NCI-H774 (cell line): ENCODE data around the gene SNCA.

ENCODE experiments used
- DNase-seq: peaks from one replicate; lab custom pipeline; 2025; lab: John Stamatoyannopoulos, UW

Gene SNCA

DNA sequence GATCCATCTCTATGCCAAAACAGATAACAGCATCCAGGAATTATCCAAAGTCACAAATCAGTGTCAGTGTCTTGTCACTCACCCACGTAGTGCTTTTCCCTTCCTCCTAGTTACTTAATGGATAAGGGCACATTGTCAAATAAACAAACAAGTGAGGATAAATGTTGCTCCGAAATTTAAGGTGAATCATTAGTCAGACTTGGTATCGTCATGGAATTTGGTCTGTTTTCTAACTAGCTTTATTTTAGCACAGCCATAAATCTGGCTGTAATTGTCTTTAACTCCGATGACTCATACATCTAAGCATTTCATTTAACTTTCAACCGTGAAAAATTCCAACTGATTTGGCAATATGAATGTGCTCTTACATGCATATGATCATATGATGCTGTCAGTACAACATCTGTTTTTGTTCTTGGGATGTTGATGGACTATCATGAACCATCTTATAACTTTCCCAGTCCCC is 83.3 kb downstream of the SNCA start:
- no peak for DNase-seq

DNA sequence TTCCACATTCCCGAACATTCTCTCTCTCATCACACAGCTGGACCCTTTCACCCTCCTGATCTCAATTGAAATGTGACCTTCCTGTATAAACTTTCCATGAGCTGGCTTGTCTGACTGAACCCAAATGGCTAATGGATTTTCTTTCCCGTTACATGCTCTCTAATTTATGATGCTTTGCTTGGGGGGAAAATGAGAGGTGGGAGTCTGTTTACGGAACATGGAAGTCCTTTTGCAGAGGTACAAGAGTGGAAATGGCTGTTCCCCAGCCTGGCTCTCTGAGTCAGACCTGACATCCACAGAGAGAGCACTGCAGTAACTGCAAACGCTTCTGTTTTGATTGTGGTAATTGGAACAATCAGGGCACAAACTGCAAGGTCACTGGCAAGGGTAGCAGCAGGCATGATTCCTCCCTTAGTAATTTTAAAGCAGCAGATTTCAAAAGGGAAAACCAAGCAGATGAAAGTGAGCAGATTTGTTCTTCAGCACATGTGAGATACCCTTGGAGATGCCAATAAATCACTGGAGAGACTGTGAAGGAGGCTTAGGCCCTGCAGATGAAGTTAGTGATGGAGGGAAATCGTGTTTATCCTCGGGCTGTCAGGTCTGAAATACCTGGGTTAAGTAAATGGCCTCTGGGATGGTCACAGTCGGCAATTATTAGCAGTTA is 83.9 kb downstream of the SNCA start:
- no peak for DNase-seq

GRCh38 chr4:89751416-89751815 is 85.5 kb downstream of the SNCA start:
- no peak for DNase-seq

DNA sequence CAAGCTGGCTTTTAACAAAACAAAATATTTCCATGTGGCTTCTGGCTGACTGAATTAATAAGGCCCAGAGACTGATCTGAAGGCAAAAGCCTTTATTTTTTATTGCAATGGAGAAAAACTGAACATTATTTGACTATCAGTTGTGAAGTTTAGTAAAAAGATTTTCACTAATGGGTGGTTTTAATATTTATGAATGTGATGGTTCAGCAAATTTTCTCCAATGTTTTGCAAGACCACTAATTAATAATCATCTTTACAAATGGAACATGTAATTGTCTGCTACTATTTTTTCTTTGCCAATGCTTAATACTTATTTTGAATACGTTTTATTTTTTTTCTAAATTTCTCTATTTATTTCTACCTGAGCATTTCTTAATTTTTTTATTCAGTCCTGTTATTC is 90.6 kb downstream of the SNCA start:
- no peak for DNase-seq

DNA sequence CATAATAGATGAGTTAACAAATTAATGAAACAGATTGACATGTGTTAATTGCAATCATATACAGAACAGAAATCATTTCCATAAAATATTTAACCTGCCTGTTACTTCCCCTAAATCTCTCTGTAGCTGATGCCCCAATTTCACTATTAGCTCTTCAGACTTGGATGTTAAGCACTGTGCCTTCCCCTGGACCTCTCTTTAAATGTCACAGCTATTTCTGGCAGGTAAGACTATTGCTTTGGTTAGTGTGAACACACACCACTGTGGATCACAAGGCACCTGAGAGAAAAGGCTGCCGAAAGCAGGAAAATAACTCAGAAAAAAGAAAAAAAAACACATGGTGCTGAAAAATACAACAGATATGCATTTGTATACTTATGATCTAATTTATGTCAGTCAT is 91.3 kb downstream of the SNCA start:
- no peak for DNase-seq

DNA sequence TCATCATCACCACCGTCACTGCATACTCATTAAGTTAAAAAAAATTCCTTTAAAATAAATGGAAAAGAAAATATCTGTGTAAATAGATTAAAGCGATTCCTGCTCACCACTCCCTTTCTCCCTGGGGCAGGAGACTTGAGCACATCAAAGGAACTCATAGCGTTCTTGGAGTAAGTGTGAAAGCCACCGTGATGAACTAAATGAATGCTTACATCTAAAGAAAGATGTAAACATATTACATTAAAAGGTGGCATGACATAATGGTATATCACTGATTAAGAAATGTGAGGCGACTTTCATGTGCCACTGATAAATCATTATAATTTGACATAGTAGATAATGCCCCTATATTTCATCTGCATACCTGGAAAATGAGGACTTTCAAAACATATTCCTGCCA is 92.0 kb downstream of the SNCA start:
- no peak for DNase-seq

GRCh38 chr4:89741768-89742167 is 95.2 kb downstream of the SNCA start:
- no peak for DNase-seq

GRCh38 chr4:89739311-89739988 is 97.5 kb downstream of the SNCA start:
- DNase-seq, result no peak

- DNase-seq, result no peak
These were observed 99.1 kb downstream of the SNCA start for GRCh38 chr4:89737888-89738287.

DNA sequence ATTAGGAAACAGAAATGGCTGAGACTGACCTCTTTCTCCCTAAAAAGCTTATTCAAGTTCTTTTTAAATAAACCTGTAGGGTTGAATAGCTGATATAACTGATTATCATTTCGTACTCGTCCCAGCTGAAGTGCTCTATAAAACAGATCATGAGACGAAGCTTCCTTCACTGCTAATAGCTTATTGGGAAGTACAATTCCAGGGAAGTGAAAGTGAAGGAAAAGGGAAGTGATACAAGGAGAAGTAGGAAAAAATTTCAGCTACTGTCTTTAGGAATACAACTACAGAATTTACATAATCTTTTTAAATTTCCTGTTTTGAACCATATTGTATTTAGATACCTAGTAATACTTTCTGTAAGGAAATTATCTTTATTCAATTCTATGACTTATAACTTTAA is 103.0 kb downstream of the SNCA start:
- DNase-seq, result no peak

DNA sequence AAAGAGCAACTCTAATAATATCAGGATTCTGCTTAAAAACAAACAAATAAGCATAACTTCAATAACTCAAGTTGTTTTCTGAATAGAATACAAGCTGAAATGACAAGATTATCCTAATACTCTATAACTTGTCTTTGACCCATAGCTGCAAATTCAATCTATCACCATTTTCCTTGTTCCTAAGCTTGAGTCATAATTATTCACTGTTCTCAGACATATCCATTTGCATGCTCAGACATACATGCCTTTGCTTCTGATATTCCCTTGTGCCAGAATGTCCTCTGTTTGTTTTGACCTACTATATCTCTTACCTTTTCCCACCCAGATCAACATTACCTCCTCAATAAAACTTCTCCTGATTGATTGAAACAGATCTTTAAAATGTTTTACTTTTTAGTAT is 109.7 kb downstream of the SNCA start:
- no peak for DNase-seq

- DNase-seq, result no peak
These were observed 111.7 kb downstream of the SNCA start for GRCh38 chr4:89725268-89725667.

DNA sequence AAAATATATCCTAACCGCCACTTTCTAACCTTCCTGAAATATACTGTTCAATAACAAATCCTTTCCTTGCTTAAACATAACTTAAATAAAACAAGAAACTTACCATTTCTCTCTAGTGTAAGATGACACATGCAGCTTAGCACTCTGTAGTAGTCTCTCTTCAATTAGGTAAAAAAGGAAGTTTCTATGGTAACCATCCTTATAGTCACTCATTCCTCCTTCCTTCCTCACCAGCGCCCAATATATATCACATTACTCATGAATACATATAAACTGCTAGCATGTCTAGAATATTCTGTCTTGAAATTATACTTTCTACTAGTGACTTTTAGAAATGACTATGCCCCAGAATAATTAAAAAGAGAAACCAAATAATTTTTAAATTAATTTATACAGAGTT is 112.2 kb downstream of the SNCA start:
- DNase-seq, result no peak

DNA sequence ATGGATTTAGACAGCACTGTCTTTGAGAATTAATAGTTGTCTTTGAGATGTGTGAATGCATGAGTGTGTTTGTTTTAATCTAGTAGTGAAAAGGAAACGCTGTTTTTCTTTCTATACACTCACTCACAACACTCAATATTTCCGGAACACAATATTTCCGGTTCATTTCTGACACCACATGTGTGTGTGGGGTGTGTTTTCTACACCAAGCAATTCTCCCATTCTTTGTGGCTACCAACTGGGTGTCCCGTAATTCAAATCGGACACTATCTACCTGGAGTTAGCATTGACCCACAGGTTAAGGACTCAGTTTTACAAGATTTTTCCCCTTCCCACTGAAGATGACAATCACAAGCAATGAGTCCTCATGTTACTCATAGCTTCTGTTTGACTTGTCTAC is 113.9 kb downstream of the SNCA start:
- no peak for DNase-seq

DNA sequence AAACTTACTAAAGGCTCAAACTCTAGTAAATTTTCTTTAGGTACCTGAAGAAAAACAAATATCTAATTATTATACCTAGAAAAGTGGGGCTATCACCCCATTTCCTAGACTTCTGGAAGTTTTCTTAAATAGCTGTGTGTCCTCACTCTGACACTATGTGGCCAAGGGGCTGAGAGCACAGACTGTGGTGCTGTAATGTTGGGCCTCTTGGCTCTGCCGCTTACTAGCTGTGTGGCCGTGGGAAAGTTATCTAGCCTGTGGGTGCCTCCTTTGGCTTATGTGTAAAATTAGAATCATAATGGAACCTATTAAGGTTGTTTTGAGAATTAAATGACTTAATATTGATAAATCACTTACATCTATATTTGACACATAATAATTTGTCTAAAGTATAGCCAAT is 114.4 kb downstream of the SNCA start:
- DNase-seq, result no peak

- DNase-seq, result no peak
These were observed 116.0 kb downstream of the SNCA start for GRCh38 chr4:89720981-89721380.

DNA sequence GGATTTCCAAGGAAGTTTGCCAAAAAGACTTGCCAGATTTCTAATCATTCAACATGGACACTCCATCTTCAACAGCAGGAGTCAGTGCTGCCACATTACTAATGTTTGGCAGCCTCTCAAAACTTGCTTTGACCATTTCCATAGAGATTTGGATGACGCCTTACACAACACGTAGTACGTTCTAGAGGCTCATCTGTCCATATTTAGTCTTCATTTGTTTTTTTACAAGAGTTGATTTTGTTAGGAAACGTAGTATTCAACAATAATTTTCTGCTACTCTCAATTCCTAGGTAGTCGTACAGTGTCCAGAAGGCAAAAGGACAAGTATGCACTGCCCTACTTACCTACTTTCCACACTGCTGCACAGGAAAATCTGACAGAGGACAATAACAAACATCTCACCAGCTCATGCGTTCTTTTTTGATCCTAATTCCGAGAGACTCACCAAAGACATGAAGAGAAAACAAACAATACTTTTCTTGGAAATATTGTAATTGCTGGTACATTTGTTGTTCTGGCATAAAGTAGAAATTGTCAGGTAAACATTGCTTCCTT is 117.3 kb downstream of the SNCA start:
- no peak for DNase-seq

GRCh38 chr4:89716893-89717292 is 120.1 kb downstream of the SNCA start:
- no peak for DNase-seq

GRCh38 chr4:89715631-89716030 is 121.3 kb downstream of the SNCA start:
- DNase-seq, result no peak

GRCh38 chr4:89712827-89713226 is 124.1 kb downstream of the SNCA start:
- DNase-seq, result no peak

DNA sequence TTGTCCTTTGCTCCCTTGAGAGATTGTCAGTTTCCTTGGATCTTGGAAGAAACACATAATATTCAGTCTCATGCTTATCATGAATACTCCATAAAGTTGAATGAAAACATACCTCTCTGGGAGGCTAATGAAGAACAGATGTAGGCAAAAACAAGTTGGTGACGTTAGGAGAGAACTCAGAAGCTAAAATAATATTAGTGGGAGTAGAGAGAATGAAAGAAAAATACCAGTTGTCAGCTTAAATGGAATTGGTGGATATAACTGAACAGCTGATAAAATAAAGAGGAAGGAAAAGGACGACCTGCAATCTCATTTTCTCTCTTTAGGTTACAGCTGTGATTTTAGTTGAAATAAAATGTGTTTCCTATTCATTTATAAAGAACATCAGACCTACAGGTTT is 124.8 kb downstream of the SNCA start:
- no peak for DNase-seq

GRCh38 chr4:89708903-89709421 is 128.0 kb downstream of the SNCA start:
- DNase-seq, result no peak

- DNase-seq, result no peak
These were observed 129.5 kb downstream of the SNCA start for GRCh38 chr4:89707467-89707866.
